Measurements from ENCODE around the gene MEGF10. TPM values are rescaled to one million over a fixed set of nuclear protein-coding genes. Genes with fewer than 3 reads are reported as not detected.

The MEGF10 gene
- total and polyA plus RNA-seq, 2 experiments from 2014 or later = 1.7 to 8.2 TPM

DNA sequence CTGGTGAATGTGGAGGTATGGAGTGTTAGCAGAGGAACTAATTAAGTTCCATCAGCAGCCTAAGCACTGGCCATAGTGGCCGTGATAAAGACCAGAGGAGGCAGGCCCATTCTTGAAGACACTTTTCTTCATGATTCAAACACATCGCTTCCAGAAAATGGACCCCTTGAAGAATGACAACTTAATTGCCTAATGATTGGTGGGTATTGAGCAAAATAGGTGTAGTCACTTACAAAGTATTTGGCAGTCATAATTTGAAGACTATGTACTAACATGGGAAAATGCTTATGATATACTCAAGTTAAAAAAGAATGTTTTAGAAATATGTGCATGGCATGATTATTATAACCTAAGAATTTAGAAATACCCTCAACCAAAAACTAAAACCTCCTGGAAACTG, 44.8 kb downstream of the MEGF10 start:
- H3K36me3 ChIP-seq = no peaks in the 10 kb centered on the region
- TF ChIP-seq, protein P1, sequence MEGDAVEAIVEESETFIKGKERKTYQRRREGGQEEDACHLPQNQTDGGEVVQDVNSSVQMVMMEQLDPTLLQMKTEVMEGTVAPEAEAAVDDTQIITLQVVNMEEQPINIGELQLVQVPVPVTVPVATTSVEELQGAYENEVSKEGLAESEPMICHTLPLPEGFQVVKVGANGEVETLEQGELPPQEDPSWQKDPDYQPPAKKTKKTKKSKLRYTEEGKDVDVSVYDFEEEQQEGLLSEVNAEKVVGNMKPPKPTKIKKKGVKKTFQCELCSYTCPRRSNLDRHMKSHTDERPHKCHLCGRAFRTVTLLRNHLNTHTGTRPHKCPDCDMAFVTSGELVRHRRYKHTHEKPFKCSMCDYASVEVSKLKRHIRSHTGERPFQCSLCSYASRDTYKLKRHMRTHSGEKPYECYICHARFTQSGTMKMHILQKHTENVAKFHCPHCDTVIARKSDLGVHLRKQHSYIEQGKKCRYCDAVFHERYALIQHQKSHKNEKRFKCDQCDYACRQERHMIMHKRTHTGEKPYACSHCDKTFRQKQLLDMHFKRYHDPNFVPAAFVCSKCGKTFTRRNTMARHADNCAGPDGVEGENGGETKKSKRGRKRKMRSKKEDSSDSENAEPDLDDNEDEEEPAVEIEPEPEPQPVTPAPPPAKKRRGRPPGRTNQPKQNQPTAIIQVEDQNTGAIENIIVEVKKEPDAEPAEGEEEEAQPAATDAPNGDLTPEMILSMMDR (IDR thresholded peaks at IDR 0.05; ENCODE audit: low read depth, low read length) = no peak
- no peak overlapping the region for H3K27ac ChIP-seq
- no peaks in the 10 kb centered on the region for H3K27me3 ChIP-seq
- no peak for DNase-seq (ENCODE audit: low read depth in 1 of 2, low spot score in 1 of 2)
- no peaks in the 10 kb centered on the region for H3K4me1 ChIP-seq (ENCODE audit: low read depth)
- H3K9me3 ChIP-seq (ENCODE audit: low read depth) = no peaks in the 10 kb centered on the region
- H3K4me3 ChIP-seq = no peak overlapping the region

DNA sequence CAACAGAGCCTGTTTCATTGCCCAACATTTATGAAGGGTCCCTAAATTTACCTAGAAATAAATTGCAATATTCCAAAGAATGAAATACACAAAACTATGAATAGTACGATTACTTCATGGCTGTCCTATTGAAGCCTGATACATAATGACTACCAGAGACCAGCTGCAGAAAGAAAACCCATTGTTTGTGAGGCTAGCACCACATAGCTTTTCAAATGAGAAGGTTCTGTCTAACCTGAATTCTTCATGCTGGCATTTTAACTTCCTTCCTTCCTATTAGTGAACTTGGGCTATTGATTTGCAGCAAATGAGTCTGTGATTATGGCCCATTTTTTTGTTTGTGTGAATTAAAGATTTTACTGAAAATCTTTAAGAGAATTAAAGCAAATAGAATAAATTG, 47.3 kb downstream of the MEGF10 start:
- no peak overlapping the region for H3K27ac ChIP-seq

DNA sequence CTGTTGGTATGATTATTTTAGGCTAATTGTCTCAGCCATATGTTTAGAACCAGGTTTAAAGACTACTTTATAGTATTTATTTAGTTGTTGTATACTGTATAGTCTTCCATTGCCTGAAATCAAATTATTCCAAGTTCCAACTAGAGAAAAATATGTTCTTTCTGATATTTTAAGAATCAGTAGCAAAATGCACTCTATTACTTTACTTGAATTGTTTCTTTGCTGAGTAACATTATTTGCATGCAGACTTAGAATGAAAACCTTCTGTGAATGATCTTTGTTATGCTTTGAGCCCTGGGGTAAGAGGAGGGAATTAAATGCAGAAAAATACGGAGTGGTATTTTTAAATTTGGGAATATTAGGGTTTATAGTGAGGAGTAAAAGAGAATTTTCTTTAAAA, 47.9 kb downstream of the MEGF10 start:
- no peak for DNase-seq (ENCODE audit: low read depth in 1 of 2, low spot score in 1 of 2)
- Histone ChIP-seq H3K27me3 (no peaks in the 10 kb centered on the region), H3K9me3 (ENCODE audit: low read depth) (no peaks in the 10 kb centered on the region), H3K4me1 (ENCODE audit: low read depth) (peaks cover 3% of the 10 kb centered on the region), H3K4me3 (no peak overlapping the region), H3K27ac (no peak overlapping the region), H3K36me3 (no peaks in the 10 kb centered on the region)
- TF ChIP-seq, protein P1 (IDR thresholded peaks at IDR 0.05; ENCODE audit: low read depth, low read length) = no peak

More for the DNA sequence above, 47.3 kb downstream of the MEGF10 start:
- H3K36me3 ChIP-seq = no peaks in the 10 kb centered on the region
- no peak overlapping the region for H3K4me3 ChIP-seq
- peaks cover 3% of the 10 kb centered on the region for H3K4me1 ChIP-seq (ENCODE audit: low read depth)
- TF ChIP-seq, protein P1 (IDR thresholded peaks at IDR 0.05; ENCODE audit: low read depth, low read length) = no peak
- no peaks in the 10 kb centered on the region for H3K9me3 ChIP-seq (ENCODE audit: low read depth)
- no peaks in the 10 kb centered on the region for H3K27me3 ChIP-seq
- no peak for DNase-seq (ENCODE audit: low read depth in 1 of 2, low spot score in 1 of 2)

DNA sequence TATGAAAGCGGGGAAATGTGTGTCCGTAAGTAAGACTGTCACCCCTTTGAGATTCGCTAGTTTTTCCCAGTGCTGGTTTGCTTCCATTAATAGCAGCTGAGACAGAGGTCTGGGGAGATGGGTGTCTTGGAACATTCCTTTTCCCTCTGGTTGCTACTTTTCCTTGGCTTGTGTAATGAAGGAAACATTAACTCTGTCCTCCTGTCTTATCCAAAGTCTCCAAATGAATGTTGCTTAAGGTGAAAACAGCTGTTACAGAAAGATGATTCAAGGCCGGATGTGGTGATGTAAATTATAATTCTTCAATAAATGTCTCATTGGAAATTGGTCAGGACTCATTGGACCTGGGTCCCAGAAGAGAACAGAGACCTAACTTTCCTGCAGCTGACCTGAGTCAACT, 50.0 kb downstream of the MEGF10 start:
- TF ChIP-seq, protein P1 (IDR thresholded peaks at IDR 0.05; ENCODE audit: low read depth, low read length) = no peak
- no peaks in the 10 kb centered on the region for H3K36me3 ChIP-seq
- no peak overlapping the region for H3K27ac ChIP-seq
- H3K27me3 ChIP-seq = no peaks in the 10 kb centered on the region
- no peak for DNase-seq (ENCODE audit: low read depth in 1 of 2, low spot score in 1 of 2)
- H3K9me3 ChIP-seq (ENCODE audit: low read depth) = no peaks in the 10 kb centered on the region
- peaks cover 3% of the 10 kb centered on the region for H3K4me1 ChIP-seq (ENCODE audit: low read depth)
- no peak overlapping the region for H3K4me3 ChIP-seq

DNA sequence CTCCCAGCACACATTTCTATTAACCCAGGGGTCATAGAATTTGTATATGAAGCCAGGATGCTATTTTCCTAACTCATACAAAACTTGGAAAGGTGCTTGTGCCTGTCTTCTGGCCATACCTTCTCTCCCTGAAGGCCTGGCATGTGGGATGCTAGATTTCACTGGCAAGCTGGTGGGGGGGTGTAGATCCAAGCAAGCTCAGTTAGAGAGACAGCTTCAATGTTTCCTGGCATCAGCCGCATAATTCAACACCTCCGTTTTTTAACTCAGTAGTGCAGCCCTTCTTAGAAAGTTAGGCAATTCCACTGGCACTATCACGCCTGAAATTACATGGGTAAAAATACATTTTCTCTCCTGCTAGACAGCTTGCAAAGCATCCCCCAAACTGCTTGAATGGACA, 51.8 kb downstream of the MEGF10 start:
- TF ChIP-seq, protein P1 (IDR thresholded peaks at IDR 0.05; ENCODE audit: low read depth, low read length) = no peak
- Histone ChIP-seq H3K27ac (no peak overlapping the region), H3K27me3 (no peaks in the 10 kb centered on the region), H3K9me3 (ENCODE audit: low read depth) (no peaks in the 10 kb centered on the region), H3K4me1 (ENCODE audit: low read depth) (peaks cover 3% of the 10 kb centered on the region), H3K36me3 (no peaks in the 10 kb centered on the region), H3K4me3 (no peak overlapping the region)
- no peak for DNase-seq (ENCODE audit: low read depth in 1 of 2, low spot score in 1 of 2)

DNA sequence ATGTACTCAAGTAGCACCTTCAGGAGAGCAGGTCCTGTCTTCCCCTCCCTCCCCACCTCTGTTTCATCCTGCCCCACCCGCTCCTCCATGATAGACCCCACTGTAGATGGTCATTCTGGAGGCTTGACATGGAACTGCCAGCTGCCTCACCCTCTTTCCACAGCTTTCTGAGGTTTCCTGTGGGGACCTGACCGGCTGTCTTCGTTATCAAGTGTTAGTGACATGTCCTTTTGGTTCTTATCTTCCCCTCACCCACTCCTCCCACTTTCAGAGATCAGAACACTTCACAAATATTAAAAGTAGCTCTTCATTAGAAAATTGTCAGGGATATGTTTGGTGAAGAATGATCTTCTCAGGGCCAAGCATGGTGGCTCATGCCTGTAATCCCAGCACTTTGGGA, 52.7 kb downstream of the MEGF10 start:
- H3K27ac ChIP-seq = no peak overlapping the region
- H3K36me3 ChIP-seq = no peaks in the 10 kb centered on the region
- H3K27me3 ChIP-seq = no peaks in the 10 kb centered on the region
- no peaks in the 10 kb centered on the region for H3K9me3 ChIP-seq (ENCODE audit: low read depth)
- H3K4me1 ChIP-seq (ENCODE audit: low read depth) = peaks cover 3% of the 10 kb centered on the region
- H3K4me3 ChIP-seq = no peak overlapping the region
- DNase-seq (ENCODE audit: low read depth in 1 of 2, low spot score in 1 of 2) = no peak
- TF ChIP-seq, protein P1 (IDR thresholded peaks at IDR 0.05; ENCODE audit: low read depth, low read length) = no peak
